ENCODE data around the gene NFAM1. TPM values are rescaled to one million over a fixed set of nuclear protein-coding genes. Genes with fewer than 3 reads are reported as not detected.

The NFAM1 gene
- total RNA-seq, 3 donors from 2014 or later (not counting 1 experiment from before 2014, with no cell fraction given) = 2.4 to 7.8 (median 3.6) TPM

GRCh38 chr22:42440728-42441127 is 8.5 kb upstream of the NFAM1 start:
- Mint-ChIP-seq H3K27ac (no peak overlapping the region), H3K27me3 (ENCODE audit: low read depth in 2 of 2) (peaks cover 0 to 12% of the 10 kb centered on the region in 2 donors), H3K4me1 (peaks cover 14 to 27% of the 10 kb centered on the region in 2 donors), H3K36me3 (no peaks in the 10 kb centered on the region), H3K9me3 (no peaks in the 10 kb centered on the region), H3K4me3 (no peak overlapping the region)
- Histone ChIP-seq H3K4me1 (ENCODE audit: control insufficient read depth, insufficient read depth, low read length) (peaks cover 48% of the 10 kb centered on the region), H3K27ac (ENCODE audit: low read length) (no peak overlapping the region), H3K27me3 (ENCODE audit: control insufficient read depth, insufficient read depth, low read length) (peaks cover 5% of the 10 kb centered on the region), H3K36me3 (ENCODE audit: control insufficient read depth, insufficient read depth, low read length) (no peaks in the 10 kb centered on the region), H3K4me3 (ENCODE audit: low read length) (no peak overlapping the region), H3K9me3 (ENCODE audit: control insufficient read depth, insufficient read depth, low read length) (no peaks in the 10 kb centered on the region)
- DNase-seq (no peak), ATAC-seq (no peak)
- WGBS (ENCODE audit: insufficient coverage) = 82% methylated on average over 14 of the region's 15 CpGs
- TF ChIP-seq, protein P1, sequence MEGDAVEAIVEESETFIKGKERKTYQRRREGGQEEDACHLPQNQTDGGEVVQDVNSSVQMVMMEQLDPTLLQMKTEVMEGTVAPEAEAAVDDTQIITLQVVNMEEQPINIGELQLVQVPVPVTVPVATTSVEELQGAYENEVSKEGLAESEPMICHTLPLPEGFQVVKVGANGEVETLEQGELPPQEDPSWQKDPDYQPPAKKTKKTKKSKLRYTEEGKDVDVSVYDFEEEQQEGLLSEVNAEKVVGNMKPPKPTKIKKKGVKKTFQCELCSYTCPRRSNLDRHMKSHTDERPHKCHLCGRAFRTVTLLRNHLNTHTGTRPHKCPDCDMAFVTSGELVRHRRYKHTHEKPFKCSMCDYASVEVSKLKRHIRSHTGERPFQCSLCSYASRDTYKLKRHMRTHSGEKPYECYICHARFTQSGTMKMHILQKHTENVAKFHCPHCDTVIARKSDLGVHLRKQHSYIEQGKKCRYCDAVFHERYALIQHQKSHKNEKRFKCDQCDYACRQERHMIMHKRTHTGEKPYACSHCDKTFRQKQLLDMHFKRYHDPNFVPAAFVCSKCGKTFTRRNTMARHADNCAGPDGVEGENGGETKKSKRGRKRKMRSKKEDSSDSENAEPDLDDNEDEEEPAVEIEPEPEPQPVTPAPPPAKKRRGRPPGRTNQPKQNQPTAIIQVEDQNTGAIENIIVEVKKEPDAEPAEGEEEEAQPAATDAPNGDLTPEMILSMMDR (IDR thresholded peaks at IDR 0.05) = no peak
- intact Hi-C loops (cut with micrococcal nuclease) = no loop called here

- Histone ChIP-seq H3K27me3 (ENCODE audit: control insufficient read depth, insufficient read depth, low read length) (peaks cover 5% of the 10 kb centered on the region), H3K4me3 (ENCODE audit: low read length) (no peak overlapping the region), H3K27ac (ENCODE audit: low read length) (no peak overlapping the region), H3K36me3 (ENCODE audit: control insufficient read depth, insufficient read depth, low read length) (no peaks in the 10 kb centered on the region), H3K4me1 (ENCODE audit: control insufficient read depth, insufficient read depth, low read length) (peaks cover 48% of the 10 kb centered on the region), H3K9me3 (ENCODE audit: control insufficient read depth, insufficient read depth, low read length) (no peaks in the 10 kb centered on the region)
- H3K36me3 Mint-ChIP-seq = no peaks in the 10 kb centered on the region
- DNase-seq (peak in 1 of 2 donors; percentile 24), ATAC-seq (no peak)
- H3K4me1 Mint-ChIP-seq = peaks cover 12 to 27% of the 10 kb centered on the region in 2 donors
- no peaks in the 10 kb centered on the region for H3K9me3 Mint-ChIP-seq
- peaks cover 0 to 12% of the 10 kb centered on the region in 2 donors for H3K27me3 Mint-ChIP-seq (ENCODE audit: low read depth in 2 of 2)
- TF ChIP-seq, protein P1 (IDR thresholded peaks at IDR 0.05) = no peak
- H3K4me3 Mint-ChIP-seq = no peak overlapping the region
- intact Hi-C loops (cut with micrococcal nuclease) = no loop called here
- 55% methylated on average over 20 of the region's 20 CpGs for WGBS (ENCODE audit: insufficient coverage)
- peak overlapping the region in 1 of 2 donors; percentile 72 for H3K27ac Mint-ChIP-seq
Observed at GRCh38 chr22:42439821-42440674, 7.8 kb upstream of the NFAM1 start.

GRCh38 chr22:42439021-42439567 is 6.9 kb upstream of the NFAM1 start:
- ATAC-seq (no peak), DNase-seq (no peak)
- no peak overlapping the region for H3K27ac Mint-ChIP-seq
- WGBS (ENCODE audit: insufficient coverage) = 91% methylated on average over 11 of the region's 13 CpGs
- no peaks in the 10 kb centered on the region for H3K36me3 ChIP-seq (ENCODE audit: control insufficient read depth, insufficient read depth, low read length)
- TF ChIP-seq, protein P1 (IDR thresholded peaks at IDR 0.05) = no peak
- H3K27ac ChIP-seq (ENCODE audit: low read length) = no peak overlapping the region
- H3K4me1 ChIP-seq (ENCODE audit: control insufficient read depth, insufficient read depth, low read length) = peaks cover 40% of the 10 kb centered on the region
- H3K4me3 ChIP-seq (ENCODE audit: low read length) = no peak overlapping the region
- intact Hi-C loops (cut with micrococcal nuclease) = no loop called here
- peaks cover 0 to 12% of the 10 kb centered on the region in 2 donors for H3K27me3 Mint-ChIP-seq (ENCODE audit: low read depth in 2 of 2)
- no peaks in the 10 kb centered on the region for H3K36me3 Mint-ChIP-seq
- H3K9me3 ChIP-seq (ENCODE audit: control insufficient read depth, insufficient read depth, low read length) = no peaks in the 10 kb centered on the region
- peaks cover 2 to 19% of the 10 kb centered on the region in 2 donors for H3K4me1 Mint-ChIP-seq
- peaks cover 5% of the 10 kb centered on the region for H3K27me3 ChIP-seq (ENCODE audit: control insufficient read depth, insufficient read depth, low read length)
- no peak overlapping the region for H3K4me3 Mint-ChIP-seq
- H3K9me3 Mint-ChIP-seq = no peaks in the 10 kb centered on the region
